Measurements from ENCODE around the gene TMEM245.

The TMEM245 gene

GRCh38 chr9:109030426-109030825 is 89.3 kb downstream of the TMEM245 start:
- no peak for DNase-seq
- no peak for TF ChIP-seq GATA1 (IDR thresholded peaks at IDR 0.05; ENCODE audit: low read depth, low read length)
- TF ChIP-seq POLR2A (IDR thresholded peaks at IDR 0.05; ENCODE audit: low read length) = no peak

GRCh38 chr9:109028457-109028856 is 91.3 kb downstream of the TMEM245 start:
- no peak for TF ChIP-seq POLR2A (IDR thresholded peaks at IDR 0.05; ENCODE audit: low read length)
- no peak for TF ChIP-seq GATA1 (IDR thresholded peaks at IDR 0.05; ENCODE audit: low read depth, low read length)
- no peak for DNase-seq

- no peak for TF ChIP-seq POLR2A (IDR thresholded peaks at IDR 0.05; ENCODE audit: low read length)
- no peak for TF ChIP-seq GATA1 (IDR thresholded peaks at IDR 0.05; ENCODE audit: low read depth, low read length)
- DNase-seq = no peak
Measured at GRCh38 chr9:109027176-109027575, 92.6 kb downstream of the TMEM245 start.

- DNase-seq = no peak
Measured at GRCh38 chr9:109026306-109026705, 93.4 kb downstream of the TMEM245 start.

GRCh38 chr9:109022873-109023272 is 96.9 kb downstream of the TMEM245 start:
- no peak for DNase-seq
- TF ChIP-seq POLR2A (IDR thresholded peaks at IDR 0.05; ENCODE audit: low read length) = no peak
- no peak for TF ChIP-seq GATA1 (IDR thresholded peaks at IDR 0.05; ENCODE audit: low read depth, low read length)

More at GRCh38 chr9:109026306-109026705, 93.4 kb downstream of the TMEM245 start:
- no peak for TF ChIP-seq POLR2A (IDR thresholded peaks at IDR 0.05; ENCODE audit: low read length)
- TF ChIP-seq GATA1 (IDR thresholded peaks at IDR 0.05; ENCODE audit: low read depth, low read length) = no peak

- DNase-seq = no peak
Measured at GRCh38 chr9:109020581-109021511, 98.9 kb downstream of the TMEM245 start.

GRCh38 chr9:109020113-109020512 is 99.6 kb downstream of the TMEM245 start:
- TF ChIP-seq POLR2A (IDR thresholded peaks at IDR 0.05; ENCODE audit: low read length) = no peak
- no peak for TF ChIP-seq GATA1 (IDR thresholded peaks at IDR 0.05; ENCODE audit: low read depth, low read length)

More at GRCh38 chr9:109020581-109021511, 98.9 kb downstream of the TMEM245 start:
- TF ChIP-seq POLR2A (IDR thresholded peaks at IDR 0.05; ENCODE audit: low read length) (no peak), GATA1 (IDR thresholded peaks at IDR 0.05; ENCODE audit: low read depth, low read length) (no peak)

GRCh38 chr9:109019420-109019819 is 100.3 kb downstream of the TMEM245 start:
- no peak for TF ChIP-seq GATA1 (IDR thresholded peaks at IDR 0.05; ENCODE audit: low read depth, low read length)
- no peak for TF ChIP-seq POLR2A (IDR thresholded peaks at IDR 0.05; ENCODE audit: low read length)
- DNase-seq = no peak

More at GRCh38 chr9:109020113-109020512, 99.6 kb downstream of the TMEM245 start:
- no peak for DNase-seq

GRCh38 chr9:109017493-109017892 is 102.3 kb downstream of the TMEM245 start:
- DNase-seq = no peak

GRCh38 chr9:109017061-109017460 is 102.7 kb downstream of the TMEM245 start:
- DNase-seq = peak; percentile 5 to 22
- TF ChIP-seq GATA1 (IDR thresholded peaks at IDR 0.05; ENCODE audit: low read depth, low read length) = no peak
- TF ChIP-seq POLR2A (IDR thresholded peaks at IDR 0.05; ENCODE audit: low read length) = no peak

More at GRCh38 chr9:109017493-109017892, 102.3 kb downstream of the TMEM245 start:
- TF ChIP-seq GATA1 (IDR thresholded peaks at IDR 0.05; ENCODE audit: low read depth, low read length) (no peak), POLR2A (IDR thresholded peaks at IDR 0.05; ENCODE audit: low read length) (no peak)

- TF ChIP-seq GATA1 (IDR thresholded peaks at IDR 0.05; ENCODE audit: low read depth, low read length) = no peak
- TF ChIP-seq POLR2A (IDR thresholded peaks at IDR 0.05; ENCODE audit: low read length) = no peak
- no peak for DNase-seq
Measured at GRCh38 chr9:109016132-109016531, 103.6 kb downstream of the TMEM245 start.

- no peak for TF ChIP-seq GATA1 (IDR thresholded peaks at IDR 0.05; ENCODE audit: low read depth, low read length)
- no peak for TF ChIP-seq POLR2A (IDR thresholded peaks at IDR 0.05; ENCODE audit: low read length)
- DNase-seq = no peak
Measured at GRCh38 chr9:109014608-109015280, 105.0 kb downstream of the TMEM245 start.

GRCh38 chr9:109013679-109014607 is 105.8 kb downstream of the TMEM245 start:
- no peak for TF ChIP-seq GATA1 (IDR thresholded peaks at IDR 0.05; ENCODE audit: low read depth, low read length)
- TF ChIP-seq POLR2A (IDR thresholded peaks at IDR 0.05; ENCODE audit: low read length) = no peak
- DNase-seq = peak; percentile 27 to 50
